GM20431 (cell line): ENCODE measurements around the gene CEP20.
"Not testable (repeated sequence)": the region's sequence is repeated elsewhere in the genome, so short reads cannot be mapped to it uniquely, and the experiment has no call there.

Source experiments
- in situ Hi-C: fragments of 300-500 bp; cut with MseI, MboI; formaldehyde crosslinking; loops from one replicate; pipeline ENCODE4 v1.15.0; 2020; ENCODE audit warnings: low sequenced_read_pairs; ENCODE audit not compliant: unreplicated experiment

CEP20 gene

GRCh38 chr16:15888072-15888976 lies at the start of gene CEP20:
Gene CEP20, minus strand, starts transcription at chr16:15888603. Its CDS starts 18 bp downstream, at chr16:15888585.
- in situ Hi-C loops, result loop anchor here (25.0 kb wide), 1 partner anchor 124 kb away; no protein-coding TSS in a partner anchor

- in situ Hi-C loops, result not testable (repeated sequence)
These were observed 48.4 kb upstream of the CEP20 start for GRCh38 chr16:15936809-15937208.

GRCh38 chr16:15934991-15935390 lies 46.6 kb upstream of the CEP20 start:
- in situ Hi-C loops, result no loop called here

- in situ Hi-C loops, result no loop called here
These were observed 45.4 kb upstream of the CEP20 start for GRCh38 chr16:15933781-15934180.

GRCh38 chr16:15932939-15933338 lies 44.5 kb upstream of the CEP20 start:
- in situ Hi-C loops, result no loop called here

GRCh38 chr16:15928261-15929104 lies 40.1 kb upstream of the CEP20 start:
- in situ Hi-C loops, result no loop called here

- in situ Hi-C loops, result no loop called here
These were observed 37.2 kb upstream of the CEP20 start for GRCh38 chr16:15925631-15926030.

GRCh38 chr16:15924996-15925395 lies 36.6 kb upstream of the CEP20 start:
- in situ Hi-C loops, result no loop called here

- in situ Hi-C loops, result no loop called here
These were observed 30.9 kb upstream of the CEP20 start for GRCh38 chr16:15919331-15919730.

- in situ Hi-C loops, result not testable (repeated sequence)
These were observed 29.9 kb upstream of the CEP20 start for GRCh38 chr16:15918314-15918713.

GRCh38 chr16:15916323-15916722 lies 27.9 kb upstream of the CEP20 start:
- in situ Hi-C loops, result no loop called here

GRCh38 chr16:15915555-15916081 lies 27.2 kb upstream of the CEP20 start:
- in situ Hi-C loops, result no loop called here

GRCh38 chr16:15913046-15913698 lies 24.8 kb upstream of the CEP20 start:
- in situ Hi-C loops, result no loop called here

- in situ Hi-C loops, result no loop called here
These were observed 22.8 kb upstream of the CEP20 start for GRCh38 chr16:15911198-15911597.

GRCh38 chr16:15907863-15908478 lies 19.6 kb upstream of the CEP20 start:
- in situ Hi-C loops, result no loop called here

- in situ Hi-C loops, result no loop called here
These were observed 18.0 kb upstream of the CEP20 start for GRCh38 chr16:15906439-15906838.

GRCh38 chr16:15903960-15904359 lies 15.6 kb upstream of the CEP20 start:
- in situ Hi-C loops, result no loop called here

GRCh38 chr16:15900901-15901500 lies 12.6 kb upstream of the CEP20 start:
- in situ Hi-C loops, result no loop called here

- in situ Hi-C loops, result no loop called here
These were observed 12.0 kb upstream of the CEP20 start for GRCh38 chr16:15900357-15900756.
